Measurements from ENCODE around the gene G6PC1. TPM values are rescaled to one million over a fixed set of nuclear protein-coding genes. Genes with fewer than 3 reads are reported as not detected.

The G6PC1 gene
- total RNA-seq, 2 experiments from 2014 or later = not detected

GRCh38 chr17:42944211-42944610 lies 43.6 kb downstream of the G6PC1 start:
- ATAC-seq = no peak
- ChIA-PET CTCF (no interaction called here), POLR2A (no interaction called here)
- Mint-ChIP-seq H3K36me3 (ENCODE audit: low read depth) (peaks cover 4% of the 10 kb centered on the region), H3K27me3 (peaks cover 1% of the 10 kb centered on the region), H3K27ac (no peak overlapping the region), H3K4me3 (no peak overlapping the region), H3K4me1 (ENCODE audit: low read depth) (no peaks in the 10 kb centered on the region), H3K9me3 (no peaks in the 10 kb centered on the region)
- intact Hi-C loops (cut with micrococcal nuclease) = no loop called here
- no peak for DNase-seq
- TF ChIP-seq, protein P1, sequence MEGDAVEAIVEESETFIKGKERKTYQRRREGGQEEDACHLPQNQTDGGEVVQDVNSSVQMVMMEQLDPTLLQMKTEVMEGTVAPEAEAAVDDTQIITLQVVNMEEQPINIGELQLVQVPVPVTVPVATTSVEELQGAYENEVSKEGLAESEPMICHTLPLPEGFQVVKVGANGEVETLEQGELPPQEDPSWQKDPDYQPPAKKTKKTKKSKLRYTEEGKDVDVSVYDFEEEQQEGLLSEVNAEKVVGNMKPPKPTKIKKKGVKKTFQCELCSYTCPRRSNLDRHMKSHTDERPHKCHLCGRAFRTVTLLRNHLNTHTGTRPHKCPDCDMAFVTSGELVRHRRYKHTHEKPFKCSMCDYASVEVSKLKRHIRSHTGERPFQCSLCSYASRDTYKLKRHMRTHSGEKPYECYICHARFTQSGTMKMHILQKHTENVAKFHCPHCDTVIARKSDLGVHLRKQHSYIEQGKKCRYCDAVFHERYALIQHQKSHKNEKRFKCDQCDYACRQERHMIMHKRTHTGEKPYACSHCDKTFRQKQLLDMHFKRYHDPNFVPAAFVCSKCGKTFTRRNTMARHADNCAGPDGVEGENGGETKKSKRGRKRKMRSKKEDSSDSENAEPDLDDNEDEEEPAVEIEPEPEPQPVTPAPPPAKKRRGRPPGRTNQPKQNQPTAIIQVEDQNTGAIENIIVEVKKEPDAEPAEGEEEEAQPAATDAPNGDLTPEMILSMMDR (IDR thresholded peaks at IDR 0.05) = no peak

DNA sequence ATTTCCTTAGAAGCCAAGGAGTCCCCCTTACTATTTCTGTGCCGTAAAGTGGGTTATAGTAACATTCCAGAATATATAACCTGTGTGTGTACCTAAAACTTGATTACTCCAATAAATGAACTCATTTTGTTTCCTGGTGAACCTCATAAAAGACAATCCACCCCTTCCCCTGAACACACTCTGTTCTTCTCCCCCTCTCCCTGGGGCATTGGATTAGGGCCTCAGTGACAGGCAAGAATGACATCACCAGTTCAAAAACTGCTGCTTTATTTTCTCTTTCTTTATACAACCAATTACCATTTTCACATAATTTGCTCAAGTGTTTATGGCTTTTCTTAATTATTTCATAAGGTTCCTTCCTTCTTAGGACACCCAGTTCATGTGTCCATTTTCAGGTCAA lies 46.2 kb downstream of the G6PC1 start:
- ChIA-PET POLR2A (interaction anchor here (0.5 kb wide), 1 partner anchor 22 kb away, joined by 3 read pairs; no protein-coding TSS in a partner anchor), CTCF (no interaction called here)
- TF ChIP-seq, protein P1 (IDR thresholded peaks at IDR 0.05) = no peak
- intact Hi-C loops (cut with micrococcal nuclease) = no loop called here
- peaks cover 16% of the 10 kb centered on the region for H3K36me3 Mint-ChIP-seq (ENCODE audit: low read depth)
- no peaks in the 10 kb centered on the region for H3K4me1 Mint-ChIP-seq (ENCODE audit: low read depth)
- no peak for ATAC-seq
- H3K4me3 Mint-ChIP-seq = no peak overlapping the region
- H3K9me3 Mint-ChIP-seq = no peaks in the 10 kb centered on the region
- H3K27ac Mint-ChIP-seq = no peak overlapping the region
- no peaks in the 10 kb centered on the region for H3K27me3 Mint-ChIP-seq
- DNase-seq = no peak

DNA sequence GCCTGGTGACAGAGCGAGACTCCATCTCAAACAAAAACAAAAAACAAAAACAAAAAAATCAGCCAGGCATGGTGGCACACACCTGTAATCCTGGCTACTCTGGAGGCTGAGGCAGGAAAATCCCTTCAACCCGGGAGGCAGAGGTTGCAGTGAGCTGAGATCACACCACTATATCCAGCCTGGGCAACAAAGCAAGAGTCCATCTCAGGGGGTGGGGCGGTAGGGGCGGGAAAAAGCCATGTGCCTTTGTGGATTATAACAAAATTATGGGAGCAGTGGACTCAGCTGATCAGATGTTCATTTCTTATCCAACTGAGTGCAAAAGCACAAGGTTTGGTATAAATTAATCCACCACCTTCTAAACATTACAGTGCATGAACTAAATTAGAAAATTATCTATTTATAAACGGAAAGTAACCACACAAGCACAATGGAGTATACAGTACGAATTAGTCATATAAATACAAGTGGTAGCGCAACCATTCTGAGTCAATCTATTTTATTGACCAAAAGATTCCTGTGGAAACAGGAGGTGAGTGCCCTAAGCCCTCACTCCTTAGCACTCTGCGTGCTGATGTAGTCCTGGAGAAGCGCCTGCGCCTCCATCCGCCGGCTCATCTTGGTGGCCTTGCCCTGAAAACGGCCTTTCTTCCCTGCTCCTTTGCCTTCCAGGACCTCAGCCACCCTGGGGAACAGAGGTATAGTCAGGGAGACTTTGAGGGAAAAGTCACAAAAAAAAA lies 49.6 kb downstream of the G6PC1 start:
- POLR2A ChIA-PET = interaction anchor here (1.3 kb wide), 1 partner anchor 102 kb away, joined by 3 read pairs; no protein-coding TSS in a partner anchor
- Mint-ChIP-seq H3K27ac (no peak overlapping the region), H3K4me3 (no peak overlapping the region), H3K9me3 (no peaks in the 10 kb centered on the region), H3K4me1 (ENCODE audit: low read depth) (no peaks in the 10 kb centered on the region), H3K36me3 (ENCODE audit: low read depth) (peaks cover 33% of the 10 kb centered on the region), H3K27me3 (no peaks in the 10 kb centered on the region)
- no peak for ATAC-seq
- no peak for DNase-seq
- intact Hi-C loops (cut with micrococcal nuclease) = no loop called here
- CTCF ChIA-PET = no interaction called here
- TF ChIP-seq, protein P1 (IDR thresholded peaks at IDR 0.05) = no peak

Other genes starting within 250 kb of the G6PC1 start
- 1 to 10 TPM; 7.5 TPM for gene TUBG2, start 241.5 kb upstream of the G6PC1 start, total RNA-seq
- under 1 TPM; 0.29 to 0.65 TPM for gene PLEKHH3, start 223.8 kb upstream of the G6PC1 start, total RNA-seq
- not detected for gene CCR10, start 219.0 kb upstream of the G6PC1 start, total RNA-seq
- gene CNTNAP1, start 218.3 kb upstream of the G6PC1 start, total RNA-seq = under 1 TPM; 0.13 to 0.25 TPM
- 10 to 100 TPM; 23.1 to 25.5 TPM for gene EZH1, start 155.8 kb upstream of the G6PC1 start, total RNA-seq
- gene RAMP2, start 139.6 kb upstream of the G6PC1 start, total RNA-seq = not detected
- gene VPS25, start 127.3 kb upstream of the G6PC1 start, total RNA-seq = 10 to 100 TPM; 63.4 to 67.2 TPM
- gene WNK4, start 120.2 kb upstream of the G6PC1 start, total RNA-seq = under 1 TPM; 0.65 to 0.72 TPM
- 10 to 100 TPM; 24.9 to 27.9 TPM for gene COA3, start 102.1 kb upstream of the G6PC1 start, total RNA-seq
- gene CNTD1, start 101.9 kb upstream of the G6PC1 start, total RNA-seq = under 1 TPM in 1 of 2 experiments, not detected in 1; 0.23 TPM
- 10 to 100 TPM; 72.0 to 74.1 TPM for gene BECN1, start 76.5 kb upstream of the G6PC1 start, total RNA-seq
- gene PSME3, start 67.4 kb upstream of the G6PC1 start, total RNA-seq = 100 to 1,000 TPM; 124 to 132 TPM
- gene AOC2, start 56.2 kb upstream of the G6PC1 start, total RNA-seq = 1 to 10 TPM; 3.0 to 3.3 TPM
- 1 to 10 TPM; 2.0 to 2.9 TPM for gene AOC3, start 49.6 kb upstream of the G6PC1 start, total RNA-seq
- gene AARSD1, start 63.7 kb downstream of the G6PC1 start, total RNA-seq = 10 to 100 TPM; 54.3 to 57.5 TPM
- 1 to 10 TPM; 2.2 to 2.8 TPM for gene PTGES3L, start 79.3 kb downstream of the G6PC1 start, total RNA-seq
- 10 to 100 TPM; 16.1 to 17.0 TPM for gene RUNDC1, start 79.8 kb downstream of the G6PC1 start, total RNA-seq
- 1,000 to 10,000 TPM; 1,640 to 1,647 TPM for gene RPL27, start 97.6 kb downstream of the G6PC1 start, total RNA-seq
- 10 to 100 TPM; 33.4 to 35.8 TPM for gene IFI35, start 106.0 kb downstream of the G6PC1 start, total RNA-seq
- gene VAT1, start 121.6 kb downstream of the G6PC1 start, total RNA-seq = 10 to 100 TPM; 35.9 to 39.4 TPM
- gene RND2, start 124.4 kb downstream of the G6PC1 start, total RNA-seq = not detected
- gene BRCA1, start 224.6 kb downstream of the G6PC1 start, total RNA-seq = 10 to 100 TPM; 84.5 to 92.9 TPM

Measured in activated CD8-positive, alpha-beta T cell treated with anti-CD3 and anti-CD28 coated beads for 36 hours (primary cell).